ENCODE results near the gene CLCN3. TPM values are rescaled to one million over a fixed set of nuclear protein-coding genes. Genes with fewer than 3 reads are reported as not detected.
"Not testable (repeated sequence)": the region's sequence is repeated elsewhere in the genome, so short reads cannot be mapped to it uniquely, and the experiment has no call there.

CLCN3 gene
- total RNA-seq, 1 donor from 2014 or later = 45.0 TPM

GRCh38 chr4:169665046-169665737 is 44.8 kb downstream of the CLCN3 start:
- Histone ChIP-seq H3K36me3 (ENCODE audit: control insufficient read depth, insufficient read depth, low read length) (no peaks in the 10 kb centered on the region), H3K4me3 (ENCODE audit: low read depth, low read length) (no peak overlapping the region), H3K27me3 (ENCODE audit: control insufficient read depth, insufficient read depth, low read length) (no peaks in the 10 kb centered on the region)
- FAIRE-seq (no peak), DNase-seq (ENCODE audit: low read depth) (no peak)
- TF ChIP-seq CTCF (IDR thresholded peaks at IDR 0.05; ENCODE audit: insufficient read depth, low read length, severe bottlenecking) = no peak

- no peak for FAIRE-seq
- no peaks in the 10 kb centered on the region for H3K36me3 ChIP-seq (ENCODE audit: control insufficient read depth, insufficient read depth, low read length)
- DNase-seq (ENCODE audit: low read depth) = no peak
- TF ChIP-seq CTCF (IDR thresholded peaks at IDR 0.05; ENCODE audit: insufficient read depth, low read length, severe bottlenecking) = no peak
- no peaks in the 10 kb centered on the region for H3K27me3 ChIP-seq (ENCODE audit: control insufficient read depth, insufficient read depth, low read length)
- no peak overlapping the region for H3K4me3 ChIP-seq (ENCODE audit: low read depth, low read length)
Measured at GRCh38 chr4:169668069-169668721, 47.8 kb downstream of the CLCN3 start.

GRCh38 chr4:169675825-169676224 is 55.4 kb downstream of the CLCN3 start:
- peaks cover 2% of the 10 kb centered on the region for H3K36me3 ChIP-seq (ENCODE audit: control insufficient read depth, insufficient read depth, low read length)
- FAIRE-seq = no peak
- no peaks in the 10 kb centered on the region for H3K27me3 ChIP-seq (ENCODE audit: control insufficient read depth, insufficient read depth, low read length)

GRCh38 chr4:169677150-169677748 is 56.9 kb downstream of the CLCN3 start:
- FAIRE-seq = no peak
- TF ChIP-seq CTCF (IDR thresholded peaks at IDR 0.05; ENCODE audit: insufficient read depth, low read length, severe bottlenecking) = no peak
- Histone ChIP-seq H3K4me3 (ENCODE audit: low read depth, low read length) (no peak overlapping the region), H3K36me3 (ENCODE audit: control insufficient read depth, insufficient read depth, low read length) (peaks cover 2% of the 10 kb centered on the region), H3K27me3 (ENCODE audit: control insufficient read depth, insufficient read depth, low read length) (no peaks in the 10 kb centered on the region)
- no peak for DNase-seq (ENCODE audit: low read depth)

More at GRCh38 chr4:169675825-169676224, 55.4 kb downstream of the CLCN3 start:
- DNase-seq (ENCODE audit: low read depth) = no peak
- TF ChIP-seq CTCF (IDR thresholded peaks at IDR 0.05; ENCODE audit: insufficient read depth, low read length, severe bottlenecking) = no peak
- no peak overlapping the region for H3K4me3 ChIP-seq (ENCODE audit: low read depth, low read length)

GRCh38 chr4:169678486-169678885 is 58.1 kb downstream of the CLCN3 start:
- not testable (repeated sequence) for H3K4me3 ChIP-seq (ENCODE audit: low read depth, low read length); H3K36me3 ChIP-seq (ENCODE audit: control insufficient read depth, insufficient read depth, low read length); FAIRE-seq

GRCh38 chr4:169678951-169679591 is 58.7 kb downstream of the CLCN3 start:
- not testable (repeated sequence) for DNase-seq (ENCODE audit: low read depth); H3K27me3 ChIP-seq (ENCODE audit: control insufficient read depth, insufficient read depth, low read length); FAIRE-seq; H3K4me3 ChIP-seq (ENCODE audit: low read depth, low read length); H3K36me3 ChIP-seq (ENCODE audit: control insufficient read depth, insufficient read depth, low read length)

More at GRCh38 chr4:169678486-169678885, 58.1 kb downstream of the CLCN3 start:
- H3K27me3 ChIP-seq (ENCODE audit: control insufficient read depth, insufficient read depth, low read length); DNase-seq (ENCODE audit: low read depth): not testable (repeated sequence)
